Measurements from ENCODE around the gene NDST1.

NDST1 gene

DNA sequence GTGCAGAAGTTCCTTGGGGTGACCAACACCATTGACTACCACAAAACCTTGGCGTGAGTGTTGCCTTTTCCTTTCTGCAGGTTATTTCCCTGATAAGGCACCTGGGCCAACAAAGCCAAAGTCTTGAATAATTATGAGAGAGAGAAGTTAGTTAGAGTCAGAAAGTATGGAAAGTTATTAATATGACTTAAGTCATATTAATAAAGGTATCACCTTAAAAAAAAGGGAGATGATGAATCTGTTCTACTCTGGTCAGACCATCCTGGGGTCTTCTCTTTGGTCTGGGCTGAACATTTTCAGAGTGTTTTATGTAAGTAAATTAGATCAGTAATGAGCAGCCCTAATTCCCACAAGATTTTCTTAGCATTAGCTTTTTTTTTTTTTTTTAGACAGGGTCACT, 41.8 kb downstream of the NDST1 start:
- no peak for DNase-seq

DNA sequence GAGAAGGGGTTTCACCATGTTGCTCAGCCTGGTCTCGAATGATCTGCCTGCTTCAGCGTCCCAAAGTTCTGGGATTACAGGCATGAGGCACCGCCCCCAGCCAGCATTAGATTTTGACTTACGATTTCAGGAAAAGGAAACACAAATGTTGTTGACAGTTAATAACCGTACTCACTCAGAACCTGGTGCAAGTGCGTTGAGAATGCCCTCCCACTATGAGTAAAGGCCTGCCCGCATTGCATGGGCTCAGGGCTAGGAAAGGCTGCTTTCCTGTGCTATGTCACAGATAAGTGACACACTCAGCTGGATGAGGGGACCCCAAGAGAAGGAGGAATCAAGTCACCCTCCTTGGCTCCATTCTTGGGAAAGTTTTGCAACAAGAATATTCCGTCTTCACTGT, 42.4 kb downstream of the NDST1 start:
- no peak for DNase-seq

DNA sequence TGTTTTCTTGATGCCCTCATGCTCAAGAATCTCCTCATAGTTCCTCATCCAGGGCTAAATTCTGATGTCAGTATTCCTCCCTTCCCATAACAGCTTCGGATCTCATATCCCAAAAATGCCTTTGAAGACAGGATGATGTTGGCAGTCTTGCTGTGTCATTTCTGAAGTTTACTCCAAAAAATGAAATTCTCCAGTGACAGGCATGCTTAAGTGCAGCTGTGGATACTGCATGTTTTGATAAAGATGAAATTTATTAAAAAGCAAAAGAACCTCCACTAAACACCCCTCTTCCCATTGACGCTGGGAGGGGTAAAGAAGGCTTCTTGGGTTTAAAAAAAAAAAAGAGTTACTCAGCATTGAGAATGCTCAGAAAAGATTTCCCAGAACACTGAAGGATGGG, 43.1 kb downstream of the NDST1 start:
- no peak for DNase-seq

DNA sequence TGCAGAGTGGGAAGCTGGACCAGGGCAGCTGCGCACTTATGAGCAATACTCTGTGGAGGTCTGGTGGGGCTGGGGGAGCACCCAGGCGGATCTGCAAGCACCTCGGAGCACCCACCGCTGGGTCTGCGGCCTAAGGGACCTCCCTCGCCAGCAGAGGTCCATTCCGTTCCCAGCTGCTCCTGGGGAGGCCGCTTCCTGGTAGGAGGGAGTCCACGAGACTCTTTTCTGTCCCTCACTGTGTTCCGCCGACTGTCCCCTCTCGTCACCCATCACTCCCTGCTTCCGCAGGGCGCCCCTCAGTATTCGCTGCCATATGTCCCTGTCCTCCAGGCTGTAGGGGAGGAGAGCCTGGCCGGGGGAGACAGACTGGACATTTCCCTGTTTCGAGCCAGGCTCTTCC, 45.5 kb downstream of the NDST1 start:
- DNase-seq, result no peak

DNA sequence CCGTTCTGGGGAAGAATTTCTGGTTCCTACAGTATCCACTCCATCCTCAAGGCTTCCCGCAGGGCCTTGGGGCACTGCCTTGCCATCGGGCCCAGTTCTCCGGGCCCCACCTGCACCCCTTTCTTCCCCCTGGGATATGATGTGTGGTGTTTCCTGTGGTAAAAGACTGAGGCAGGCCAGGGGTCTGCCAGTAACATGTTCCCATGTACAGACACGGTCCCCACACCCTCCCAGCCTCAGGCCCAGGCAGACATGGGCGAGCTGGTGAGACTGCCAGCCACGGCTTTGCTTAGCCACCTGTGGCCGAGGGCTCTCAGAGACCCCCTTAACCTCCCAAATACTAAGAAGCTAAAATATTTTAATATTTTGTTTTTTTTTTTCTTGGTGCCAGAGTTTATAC, 46.0 kb downstream of the NDST1 start:
- DNase-seq, result no peak

DNA sequence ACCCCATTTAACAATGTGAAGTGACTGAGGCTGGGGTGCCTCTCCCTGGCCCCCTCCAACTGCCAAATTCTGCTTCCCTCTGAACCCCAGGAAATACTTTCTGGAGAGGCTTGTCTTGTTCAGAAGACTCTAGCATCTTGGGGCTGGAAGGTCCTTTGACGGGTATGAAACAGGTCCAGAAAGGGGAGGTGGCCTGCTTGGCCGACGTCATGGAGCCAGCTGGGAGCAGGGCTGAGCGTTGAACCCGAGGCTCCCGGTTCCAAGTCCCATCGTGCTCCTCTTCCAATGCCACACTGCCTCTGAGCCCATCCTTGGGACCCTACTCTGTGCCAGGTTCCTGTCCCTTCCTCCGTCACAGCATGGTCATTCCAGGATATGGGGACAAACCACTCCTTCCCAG, 46.9 kb downstream of the NDST1 start:
- DNase-seq, result no peak

DNA sequence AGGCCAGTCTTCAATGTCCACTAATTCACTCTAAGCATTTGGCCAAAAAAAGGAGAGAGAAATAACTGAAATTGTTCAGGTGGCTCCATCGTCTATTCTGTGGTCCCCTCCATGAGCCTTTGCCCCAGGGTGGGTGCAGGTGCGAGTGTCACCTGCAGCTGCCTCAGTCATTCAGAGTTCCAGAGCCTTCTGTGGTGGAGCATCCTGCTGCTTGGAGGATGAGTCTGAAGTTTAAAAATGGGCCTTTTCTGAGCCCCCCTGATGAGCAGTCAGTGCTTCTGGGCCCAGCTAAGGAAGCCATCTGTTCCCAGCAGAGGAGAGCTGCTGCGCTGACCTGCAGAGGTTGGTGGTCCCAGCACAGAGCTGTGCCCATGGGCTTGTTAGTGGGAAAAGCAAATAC, 48.2 kb downstream of the NDST1 start:
- no peak for DNase-seq

DNA sequence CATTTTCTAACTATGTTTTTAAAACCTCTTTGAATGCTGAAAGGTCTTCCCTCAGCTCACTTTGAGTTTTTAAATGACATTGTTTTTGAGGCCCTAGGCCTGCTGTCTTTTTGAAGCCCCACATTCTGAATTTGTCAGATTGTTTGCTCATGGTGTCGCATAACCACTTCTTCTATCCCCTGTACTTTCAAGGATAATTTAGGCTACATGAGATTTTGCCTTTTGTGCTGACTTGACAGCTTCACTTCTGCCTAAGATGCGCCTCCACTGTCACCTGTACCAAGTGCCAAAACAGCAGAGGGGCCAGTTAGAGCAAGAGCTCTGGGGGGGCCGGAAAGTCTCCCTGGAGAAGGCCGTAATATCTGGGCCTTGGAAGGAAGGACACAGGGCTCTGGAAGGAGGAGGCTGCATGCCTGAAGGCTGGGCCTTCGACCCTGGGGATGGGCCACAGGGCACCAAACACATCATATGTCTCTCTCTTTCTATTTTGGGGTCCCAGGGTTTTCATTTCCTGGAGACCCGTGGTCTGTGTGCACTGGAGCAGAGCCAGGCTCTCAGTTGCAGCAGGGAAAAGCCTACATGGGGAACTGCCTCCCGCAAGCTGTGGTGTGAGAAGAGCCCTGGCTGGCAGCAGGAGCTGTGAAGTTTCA, 49.1 kb downstream of the NDST1 start:
- DNase-seq, result no peak

DNA sequence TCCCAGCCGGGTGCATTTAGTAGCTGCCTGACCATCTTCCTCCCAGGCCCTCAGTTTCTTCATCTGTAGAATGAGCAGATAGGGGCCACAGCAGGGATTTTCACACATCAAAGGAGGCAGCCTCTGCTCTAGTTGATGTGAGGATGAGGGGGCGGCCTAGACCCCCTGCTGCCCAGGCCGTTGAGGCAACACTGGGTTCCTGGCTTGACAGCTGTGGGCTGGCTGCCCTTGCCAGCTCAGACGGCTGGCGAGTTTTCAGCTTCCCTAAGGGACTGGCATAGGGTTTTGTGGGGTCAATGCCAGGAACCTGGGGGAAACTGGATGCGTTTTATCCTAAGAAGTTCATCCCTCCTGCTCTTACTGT, 49.6 kb downstream of the NDST1 start:
- peak; percentile 20 for DNase-seq

DNA sequence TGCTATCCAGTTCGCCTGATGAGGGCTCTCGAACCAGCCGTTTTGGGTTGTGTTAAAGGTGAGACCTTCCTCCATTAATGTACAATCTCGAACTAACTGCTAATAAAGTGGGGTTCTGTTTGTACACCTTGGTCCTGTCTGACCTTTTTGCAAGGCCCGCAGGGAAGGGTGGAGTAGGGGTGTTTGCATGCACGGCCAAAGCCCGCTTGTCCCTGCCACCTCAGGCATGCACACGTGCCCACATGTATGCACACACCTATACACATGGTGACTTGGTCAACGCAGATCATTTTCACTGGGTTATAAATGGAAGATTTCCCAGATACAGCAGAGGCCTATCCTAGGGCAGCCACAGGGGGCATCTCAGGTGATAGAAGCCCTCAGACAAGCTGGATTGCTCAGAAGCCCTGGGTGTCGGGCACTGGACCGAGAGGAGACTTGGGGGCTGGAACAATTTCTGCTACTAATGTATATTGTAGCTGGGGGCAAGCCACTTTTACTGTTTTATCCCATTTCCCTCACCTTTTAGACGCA, 50.2 kb downstream of the NDST1 start:
- DNase-seq, result no peak

DNA sequence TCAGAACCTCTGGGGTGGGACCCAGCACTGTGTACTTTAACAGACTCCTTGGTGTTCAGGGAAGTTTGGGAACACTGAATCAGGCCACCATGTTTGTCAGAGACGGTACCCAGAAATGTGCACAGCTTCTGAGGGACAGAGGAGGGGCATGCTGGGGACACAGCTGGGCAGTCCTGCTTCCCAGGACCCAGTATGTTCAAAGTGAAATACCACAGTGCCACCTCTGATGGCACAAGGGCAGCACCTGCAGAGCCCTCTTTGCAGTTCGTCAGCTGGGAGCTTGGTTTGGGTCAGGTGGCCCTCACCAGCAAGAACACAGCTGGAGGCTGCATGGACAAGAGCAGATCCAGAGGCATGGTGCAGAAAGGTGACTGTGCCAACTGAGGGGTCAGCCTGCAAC, 51.2 kb downstream of the NDST1 start:
- DNase-seq, result no peak

DNA sequence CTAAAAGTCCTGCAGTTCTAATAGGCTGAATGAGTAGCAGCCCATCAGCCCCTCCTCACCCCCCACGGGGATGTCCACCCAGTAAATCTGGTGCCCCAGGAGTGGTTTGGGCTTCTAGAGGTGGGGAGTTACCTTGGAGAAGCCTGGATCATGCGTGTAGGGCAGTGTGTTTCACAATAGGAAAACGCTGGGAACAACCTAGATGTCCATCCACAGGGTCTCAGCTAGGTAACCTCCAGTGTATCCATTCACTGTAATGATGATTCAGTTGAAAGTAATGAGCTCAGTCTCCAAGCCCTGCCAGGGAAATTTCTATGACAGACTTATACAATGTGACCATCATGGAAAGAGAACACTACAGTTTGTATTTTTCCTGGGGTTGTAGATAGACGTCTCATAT, 51.8 kb downstream of the NDST1 start:
- no peak for DNase-seq

DNA sequence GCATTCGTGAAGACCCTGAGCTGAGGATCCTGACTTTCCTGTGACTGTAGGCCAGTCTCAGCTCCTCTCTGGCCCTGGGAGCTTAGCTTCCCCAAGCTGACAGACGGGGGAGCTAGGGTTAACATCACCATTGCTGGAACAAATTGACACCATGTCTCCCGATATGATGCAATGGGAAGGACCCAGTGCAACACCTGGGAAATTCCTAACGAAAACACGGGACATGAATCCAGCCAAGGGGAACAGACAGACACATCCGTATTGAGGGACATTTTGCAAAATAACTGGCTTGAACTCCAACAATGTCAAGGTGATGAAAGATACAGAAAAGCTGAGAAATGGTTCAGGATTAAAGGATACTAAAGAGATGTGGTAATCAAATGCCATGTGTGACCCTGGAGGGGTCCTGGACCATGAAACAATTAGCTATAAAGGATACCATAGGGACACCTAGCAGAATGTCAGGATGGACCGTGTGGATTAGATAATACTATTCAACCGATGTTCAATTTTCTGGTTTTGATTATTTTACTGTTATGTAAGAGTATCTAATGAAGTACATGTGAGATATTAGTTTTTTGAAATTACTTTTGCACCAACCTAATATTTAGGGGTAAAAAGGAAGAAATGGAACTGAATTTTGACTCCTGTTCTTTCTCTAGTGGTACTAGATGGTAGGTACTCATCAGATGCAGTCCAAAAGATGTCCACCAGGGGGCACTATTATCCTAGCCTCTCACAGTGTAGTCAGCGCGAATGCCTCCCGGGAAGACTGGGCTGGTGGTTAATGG, 52.7 kb downstream of the NDST1 start:
- peak; percentile 88 for DNase-seq

DNA sequence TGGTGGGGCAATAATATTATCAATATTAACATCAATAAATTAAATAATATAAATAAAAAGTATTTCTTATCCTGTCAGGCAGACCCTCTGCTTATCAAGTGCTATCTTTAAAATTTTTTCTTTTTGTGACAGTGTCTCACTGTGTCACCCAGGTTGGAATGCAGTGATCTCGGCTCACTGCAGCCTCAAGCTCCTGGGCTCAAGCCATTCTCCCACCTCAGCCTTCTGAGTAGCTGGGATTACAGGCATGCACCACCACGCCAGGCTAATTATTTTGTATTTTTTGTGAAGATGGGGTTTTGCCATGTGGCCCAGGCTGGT, 53.2 kb downstream of the NDST1 start:
- DNase-seq, result no peak

DNA sequence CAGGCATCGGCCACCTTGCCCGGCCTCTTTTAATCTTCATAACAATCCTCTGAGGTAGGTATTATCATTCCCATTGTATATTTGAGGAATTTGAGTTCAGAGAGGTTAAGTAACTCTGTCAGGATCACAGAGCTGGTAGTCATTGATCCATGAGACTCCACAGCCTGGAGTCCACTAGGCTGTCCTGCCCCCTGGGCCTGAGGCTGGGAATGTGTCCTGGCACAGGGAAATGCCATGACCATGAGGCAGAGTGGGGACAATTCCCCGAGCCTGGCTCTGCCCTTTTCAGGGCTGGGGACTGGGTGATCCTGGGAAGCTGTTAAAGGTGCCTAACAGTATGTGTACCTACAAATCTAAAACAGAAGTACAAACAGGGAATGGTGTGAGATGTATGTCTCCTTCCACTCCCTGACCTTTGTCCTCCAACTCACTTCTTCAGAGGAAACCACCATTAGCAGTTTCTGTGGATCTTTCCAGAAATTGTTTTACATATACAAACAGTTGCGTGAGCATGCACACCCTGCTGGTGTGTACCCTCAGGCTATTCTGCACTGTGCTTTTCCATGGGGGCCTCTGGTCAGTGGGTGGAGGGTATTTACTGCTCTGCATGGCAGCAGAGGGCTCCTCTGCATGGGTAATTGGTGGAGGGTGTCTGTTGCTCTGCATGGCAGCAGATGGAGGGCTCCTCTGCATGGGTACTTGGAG, 53.8 kb downstream of the NDST1 start:
- DNase-seq, result peak; percentile 48

DNA sequence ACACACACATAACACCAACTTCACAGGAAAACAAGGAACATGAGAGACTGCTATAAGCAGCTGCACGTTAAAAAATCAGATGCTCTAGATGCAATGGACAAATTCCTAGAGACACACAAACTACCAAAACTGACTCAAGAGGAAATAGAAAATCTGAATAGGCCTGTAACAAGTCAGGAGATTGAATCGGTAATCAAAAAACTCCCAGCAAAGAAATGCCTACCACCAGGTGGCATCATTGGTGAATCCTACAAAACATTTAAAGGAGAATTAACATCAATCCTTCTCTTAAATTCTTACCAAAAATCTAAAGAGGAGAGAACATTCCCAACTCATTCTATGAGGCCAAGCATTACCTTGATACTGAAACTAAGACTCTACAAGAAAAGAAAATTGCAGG, 54.9 kb downstream of the NDST1 start:
- DNase-seq, result peak; percentile 65

DNA sequence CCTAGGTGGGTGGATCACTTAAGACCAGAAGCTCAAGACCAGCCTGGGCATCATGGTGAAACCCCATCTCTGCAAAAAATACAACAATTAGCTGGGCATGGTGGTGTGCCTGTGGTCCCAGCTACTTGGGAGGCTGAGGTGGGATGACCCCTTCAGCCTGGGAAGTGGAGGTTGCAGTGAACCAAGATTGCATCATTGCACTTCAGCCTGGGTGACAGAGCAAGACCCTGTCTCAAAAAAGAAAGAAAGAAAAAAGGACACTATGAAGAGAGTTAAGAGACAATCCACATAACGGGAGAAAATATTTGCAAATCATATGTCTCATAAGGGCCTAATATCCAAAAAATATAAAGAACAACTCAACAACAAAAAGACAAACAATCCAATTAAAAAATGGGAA, 57.9 kb downstream of the NDST1 start:
- DNase-seq, result no peak

DNA sequence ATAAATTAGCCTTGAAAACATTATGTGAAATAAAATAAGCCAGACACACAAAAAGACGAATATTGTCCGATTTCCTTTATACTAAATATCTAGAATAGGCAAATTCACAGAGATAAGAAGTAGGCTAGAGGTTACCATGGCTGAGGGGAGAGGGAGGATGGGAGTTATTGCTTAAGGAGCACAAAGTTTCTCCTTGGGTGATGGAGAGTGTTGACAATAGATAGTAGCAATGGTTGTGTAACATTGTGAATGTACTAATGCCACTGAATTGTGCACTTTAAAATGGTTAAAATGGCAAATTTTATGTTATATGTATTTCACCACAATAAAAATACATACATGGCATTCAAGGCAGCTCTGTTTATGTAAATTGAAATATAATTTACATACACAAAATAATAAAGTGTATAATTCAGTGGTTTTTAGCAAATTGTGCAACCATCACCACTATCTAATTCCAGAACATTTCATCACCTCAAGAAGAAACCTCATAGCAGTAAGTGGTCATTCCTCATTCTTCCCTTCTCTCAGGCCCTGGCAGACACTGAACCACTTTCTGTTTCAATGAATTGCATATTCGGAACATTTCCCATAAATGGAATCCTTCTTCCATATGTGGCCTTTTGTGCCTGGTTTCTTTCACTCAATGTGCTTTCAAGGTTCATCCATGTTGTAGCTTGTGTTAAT, 59.2 kb downstream of the NDST1 start:
- no peak for DNase-seq

DNA sequence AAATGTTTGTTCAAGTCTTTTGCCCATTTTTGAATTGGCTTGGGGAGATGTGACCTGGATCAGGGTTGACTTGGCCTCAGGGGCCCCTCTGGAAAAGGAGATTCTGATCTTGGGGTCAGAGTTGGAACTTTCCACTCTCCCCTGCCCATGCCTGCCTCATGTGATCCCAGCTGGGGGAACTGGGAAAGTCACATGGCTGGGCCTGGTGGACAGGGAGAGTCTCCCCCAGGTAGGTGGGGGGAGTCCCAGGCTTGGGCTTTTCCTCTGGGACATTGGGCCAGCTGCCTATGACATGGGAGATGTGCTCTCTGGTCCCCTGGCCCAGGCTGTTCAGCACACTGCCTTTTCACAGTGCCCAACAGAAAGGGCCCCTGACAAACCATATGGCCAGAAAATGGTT, 60.7 kb downstream of the NDST1 start:
- no peak for DNase-seq

DNA sequence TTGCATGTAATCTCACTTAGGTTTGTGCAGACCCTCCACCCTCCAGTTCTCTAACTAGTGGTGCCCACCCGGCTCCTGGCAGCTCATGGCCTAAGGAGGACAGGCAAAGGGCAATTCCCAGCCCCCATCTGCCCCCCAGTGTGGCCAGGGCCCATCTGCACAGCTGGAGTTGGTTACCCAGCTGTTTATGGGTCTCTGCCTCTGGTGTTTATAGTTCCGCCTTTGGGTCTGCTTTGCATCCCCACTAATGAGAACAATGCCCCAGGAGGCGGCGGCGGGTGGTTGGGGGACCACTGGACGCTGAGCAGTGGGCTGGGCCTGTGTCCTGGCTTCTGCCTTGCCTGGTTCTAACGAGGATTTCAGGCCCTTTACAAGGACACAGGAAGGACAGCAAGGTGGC, 62.4 kb downstream of the NDST1 start:
- no peak for DNase-seq

DNA sequence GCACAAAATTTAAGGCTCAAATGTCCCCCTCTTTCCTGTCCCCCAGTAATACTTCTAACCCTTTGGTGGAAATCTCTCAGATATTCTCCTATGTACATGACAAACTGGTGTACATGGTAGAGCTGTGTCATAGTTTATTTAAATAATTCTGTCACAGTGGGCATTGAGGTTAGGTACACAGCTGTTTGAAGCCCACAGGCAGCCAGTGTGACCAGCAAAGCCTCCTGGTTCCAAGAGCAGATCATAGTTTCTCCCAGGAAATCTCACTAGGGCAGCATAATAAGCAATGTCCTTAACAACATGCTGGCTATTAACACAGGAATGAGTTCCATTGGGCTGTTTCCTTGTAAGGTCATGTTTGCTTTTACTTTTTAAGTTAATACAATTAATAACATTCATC, 63.9 kb downstream of the NDST1 start:
- DNase-seq, result no peak

DNA sequence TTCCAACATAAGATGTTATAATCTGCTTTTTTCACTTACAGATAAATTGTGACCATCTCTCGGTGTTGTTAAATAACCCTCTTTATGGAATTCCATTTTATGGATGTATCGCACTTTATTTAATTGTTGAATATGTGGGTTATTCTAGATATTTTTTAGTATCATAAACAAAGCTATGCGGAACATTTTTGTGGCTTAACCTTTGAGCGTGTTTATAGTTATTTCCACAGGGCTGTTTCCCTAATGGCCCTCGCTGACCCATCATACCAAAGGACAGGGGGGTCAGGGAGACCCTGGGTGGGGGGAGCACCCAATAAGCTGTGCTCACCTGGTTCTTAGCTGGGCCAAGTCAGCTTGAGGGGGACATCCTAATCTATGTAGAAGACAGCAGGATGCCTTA, 65.3 kb downstream of the NDST1 start:
- DNase-seq, result no peak
